PC-9 (cell line): Measurements from ENCODE around the gene ABCB9. TPM values are rescaled to one million over a fixed set of nuclear protein-coding genes. Genes with fewer than 3 reads are reported as not detected.

ENCODE experiments used
- BruUV-seq: library from RNA; stranded (reverse); fragments of 400-500 nt; replicated peaks from 2 replicates; lab custom pipeline; 2021; lab: Mats Ljungman, UMichigan
- CTCF ChIA-PET: fragments of 300-600 bp; sonication (Branson Sonifier 250); formaldehyde crosslinking; loops from one replicate; lab custom pipeline; 2022; ENCODE audit warnings: antibody characterized with exemption; lab: Charles Lee
- POLR2A ChIA-PET: fragments of 300-600 bp; sonication (Branson Sonifier 250); formaldehyde crosslinking; loops from one replicate; lab custom pipeline; 2022; ENCODE audit warnings: antibody characterized with exemption; ENCODE audit not compliant: unreplicated experiment; lab: Charles Lee
- DNase-seq, 2 experiments: peaks; one replicate each; pipeline versions ENCODE4 v3.0.0 to v3.0.0-alpha.2; 2015 to 2022; ENCODE audit warnings: mixed read lengths in 1 of 2
- H2AFZ ChIP-seq: fragments of 200-600 bp; sonication (generic); 2 replicates; pipeline ENCODE4 v1.8.1; 2017; ENCODE audit warnings: antibody characterized with exemption
- H3F3A ChIP-seq: fragments of 200-600 bp; sonication (generic); 2 replicates; pipeline ENCODE4 v1.8.1; 2017; ENCODE audit warnings: antibody characterized with exemption, mild to moderate bottlenecking, low read depth; ENCODE audit not compliant: insufficient read depth
- H3K27ac ChIP-seq: fragments of 200-600 bp; sonication (generic); 2 replicates; pipeline ENCODE4 v1.6.1; 2016; ENCODE audit warnings: mixed run types
- H3K27me3 ChIP-seq: fragments of 200-600 bp; sonication (generic); 2 replicates; pipeline ENCODE4 v1.6.1; 2016; ENCODE audit warnings: low read depth, mixed run types; ENCODE audit not compliant: insufficient read depth
- H3K36me3 ChIP-seq: fragments of 200-600 bp; sonication (generic); 2 replicates; pipeline ENCODE4 v1.6.1; 2016; ENCODE audit warnings: low read depth, mixed run types
- H3K4me1 ChIP-seq: fragments of 200-600 bp; sonication (generic); replicated peaks from 2 replicates; pipeline ENCODE4 v1.6.1; 2016; ENCODE audit warnings: mixed run types; ENCODE audit not compliant: insufficient read depth
- H3K4me2 ChIP-seq: fragments of 200-600 bp; sonication (generic); 2 replicates; pipeline ENCODE4 v1.6.1; 2017; ENCODE audit warnings: mixed run types
- H3K4me3 ChIP-seq: fragments of 200-600 bp; sonication (generic); 2 replicates; pipeline ENCODE4 v1.6.1; 2016; ENCODE audit warnings: mixed run types
- H3K79me2 ChIP-seq: fragments of 200-600 bp; sonication (generic); 2 replicates; pipeline ENCODE4 v1.6.1; 2017; ENCODE audit warnings: low read depth, mixed run types
- H3K9me2 ChIP-seq: fragments of 200-600 bp; sonication (generic); 2 replicates; pipeline ENCODE4 v1.8.1; 2017; ENCODE audit warnings: mild to moderate bottlenecking; ENCODE audit not compliant: insufficient read depth
- H3K9me3 ChIP-seq: fragments of 200-600 bp; sonication (generic); 2 replicates; pipeline ENCODE4 v1.8.1; 2016; ENCODE audit warnings: low read depth; ENCODE audit not compliant: insufficient read depth
- H4K20me1 ChIP-seq: fragments of 200-600 bp; sonication (generic); 2 replicates; pipeline ENCODE4 v1.8.1; 2017; ENCODE audit not compliant: insufficient read depth
- EZH2 ChIP-seq: fragments of 200-600 bp; sonication (generic); IDR thresholded peaks from 2 replicates; pipeline ENCODE4 v1.8.0; 2017; ENCODE audit warnings: antibody characterized with exemption, low read depth
- intact Hi-C: fragments of 100-400 bp; cut with micrococcal nuclease; formaldehyde crosslinking; loops from one replicate; pipeline ENCODE4 v1.10.0; 2022; ENCODE audit not compliant: unreplicated experiment
- total RNA-seq: library from RNA; stranded (reverse); gene quantifications from 2 replicates; pipeline ENCODE4 v1.2.3, GENCODE V29; 2021
- TF ChIP-seq, protein P1 (sequence below): fragments of 200-600 bp; sonication (generic); conservative IDR thresholded peaks from 2 replicates; pipeline ENCODE4 v1.6.1; 2017; ENCODE audit warnings: mixed run types, antibody characterized with exemption, mild to moderate bottlenecking, moderate library complexity

ABCB9 gene
- total RNA-seq, 1 experiment from 2014 or later: 13.0 TPM

GRCh38 chr12:122949816-122950675, 16.2 kb downstream of the ABCB9 start:
- no TSS peak for BruUV-seq
- Histone ChIP-seq H3K79me2 (no peaks in the 10 kb centered on the region), H3K4me2 (no peak overlapping the region), H3K27me3 (no peaks in the 10 kb centered on the region), H3K4me1 (peaks cover 32% of the 10 kb centered on the region), H3K9me3 (no peaks in the 10 kb centered on the region), H2AFZ (no peak overlapping the region), H3F3A (peaks cover 19% of the 10 kb centered on the region; the same call in 1 of the 2 replicates), H4K20me1 (no peaks in the 10 kb centered on the region), H3K36me3 (no peaks in the 10 kb centered on the region), H3K9me2 (no peaks in the 10 kb centered on the region), H3K4me3 (no peak overlapping the region), H3K27ac (no peak overlapping the region)
- POLR2A ChIA-PET: no interaction called here
- no peak for TF ChIP-seq EZH2
- TF ChIP-seq, protein P1, sequence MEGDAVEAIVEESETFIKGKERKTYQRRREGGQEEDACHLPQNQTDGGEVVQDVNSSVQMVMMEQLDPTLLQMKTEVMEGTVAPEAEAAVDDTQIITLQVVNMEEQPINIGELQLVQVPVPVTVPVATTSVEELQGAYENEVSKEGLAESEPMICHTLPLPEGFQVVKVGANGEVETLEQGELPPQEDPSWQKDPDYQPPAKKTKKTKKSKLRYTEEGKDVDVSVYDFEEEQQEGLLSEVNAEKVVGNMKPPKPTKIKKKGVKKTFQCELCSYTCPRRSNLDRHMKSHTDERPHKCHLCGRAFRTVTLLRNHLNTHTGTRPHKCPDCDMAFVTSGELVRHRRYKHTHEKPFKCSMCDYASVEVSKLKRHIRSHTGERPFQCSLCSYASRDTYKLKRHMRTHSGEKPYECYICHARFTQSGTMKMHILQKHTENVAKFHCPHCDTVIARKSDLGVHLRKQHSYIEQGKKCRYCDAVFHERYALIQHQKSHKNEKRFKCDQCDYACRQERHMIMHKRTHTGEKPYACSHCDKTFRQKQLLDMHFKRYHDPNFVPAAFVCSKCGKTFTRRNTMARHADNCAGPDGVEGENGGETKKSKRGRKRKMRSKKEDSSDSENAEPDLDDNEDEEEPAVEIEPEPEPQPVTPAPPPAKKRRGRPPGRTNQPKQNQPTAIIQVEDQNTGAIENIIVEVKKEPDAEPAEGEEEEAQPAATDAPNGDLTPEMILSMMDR: no peak
- DNase-seq: no peak
- CTCF ChIA-PET: interaction anchor here (0.7 to 2.1 kb wide), 2 partner anchors 89 to 105 kb away, joined by 5 to 7 read pairs; no protein-coding TSS in a partner anchor
- intact Hi-C loops: loop anchor here (5.0 kb wide), 1 partner anchor 178 kb away; the partner anchor contains the start of gene CCDC62

- H3K4me1 ChIP-seq: peaks cover 37% of the 10 kb centered on the region
- H3K27ac ChIP-seq: no peak overlapping the region
- H4K20me1 ChIP-seq: no peaks in the 10 kb centered on the region
- H3K27me3 ChIP-seq: no peaks in the 10 kb centered on the region
- intact Hi-C loops: no loop called here
- no TSS peak for BruUV-seq
- no peaks in the 10 kb centered on the region for H3K79me2 ChIP-seq
- CTCF ChIA-PET: no interaction called here
- no peaks in the 10 kb centered on the region for H3K36me3 ChIP-seq
- H3K4me3 ChIP-seq: no peak overlapping the region
- H3K9me2 ChIP-seq: no peaks in the 10 kb centered on the region
- H3K4me2 ChIP-seq: no peak overlapping the region
- peaks cover 19% of the 10 kb centered on the region; the same call in 1 of the 2 replicates for H3F3A ChIP-seq
- H3K9me3 ChIP-seq: no peaks in the 10 kb centered on the region
- POLR2A ChIA-PET: no interaction called here
- no peak for TF ChIP-seq EZH2
- TF ChIP-seq, protein P1: no peak
- no peak overlapping the region for H2AFZ ChIP-seq
- DNase-seq: no peak
Observed at GRCh38 chr12:122949405-122949804, 16.9 kb downstream of the ABCB9 start.

GRCh38 chr12:122948605-122949004, 17.7 kb downstream of the ABCB9 start:
- Histone ChIP-seq H3K9me3 (no peaks in the 10 kb centered on the region), H3K4me1 (peaks cover 45% of the 10 kb centered on the region), H3K4me3 (no peak overlapping the region), H4K20me1 (no peaks in the 10 kb centered on the region), H2AFZ (no peak overlapping the region), H3K4me2 (no peak overlapping the region), H3K27ac (no peak overlapping the region), H3F3A (peaks cover 19% of the 10 kb centered on the region; the same call in 1 of the 2 replicates), H3K27me3 (no peaks in the 10 kb centered on the region), H3K36me3 (no peaks in the 10 kb centered on the region), H3K79me2 (no peaks in the 10 kb centered on the region), H3K9me2 (no peaks in the 10 kb centered on the region)
- ChIA-PET CTCF (no interaction called here), POLR2A (no interaction called here)
- TF ChIP-seq EZH2: no peak
- TF ChIP-seq, protein P1: no peak
- DNase-seq: no peak
- no TSS peak for BruUV-seq
- intact Hi-C loops: no loop called here
